SIG-M5 (cell line): Measurements from ENCODE around the gene CYTIP.
A peak's percentile ranks its signal among the peaks of the same experiment; 100 is the strongest.
"Not testable (repeated sequence)": the region's sequence is repeated elsewhere in the genome, so short reads cannot be mapped to it uniquely, and the experiment has no call there.

Experiments
- DNase-seq: peaks from one replicate; lab custom pipeline; 2025; lab: John Stamatoyannopoulos, UW

Gene CYTIP

DNA sequence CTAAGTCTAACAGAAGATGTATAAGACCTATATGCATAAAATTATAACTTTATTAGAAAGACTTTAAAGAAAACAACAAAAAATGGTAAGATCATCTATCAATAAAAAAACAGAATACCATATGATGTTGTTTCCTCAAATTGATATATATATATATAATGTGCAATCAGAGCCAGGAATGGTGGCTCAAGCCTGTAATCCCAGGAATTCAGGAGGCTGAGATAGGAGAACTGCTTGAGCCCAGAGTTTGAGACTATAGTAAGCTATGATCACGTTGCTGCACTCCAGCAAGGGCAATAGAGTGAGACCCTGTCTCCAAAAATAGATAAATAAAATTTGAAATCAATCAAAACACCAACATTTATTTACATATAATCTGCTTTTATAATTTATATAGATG lies 19.5 kb downstream of the CYTIP start:
- no peak for DNase-seq

DNA sequence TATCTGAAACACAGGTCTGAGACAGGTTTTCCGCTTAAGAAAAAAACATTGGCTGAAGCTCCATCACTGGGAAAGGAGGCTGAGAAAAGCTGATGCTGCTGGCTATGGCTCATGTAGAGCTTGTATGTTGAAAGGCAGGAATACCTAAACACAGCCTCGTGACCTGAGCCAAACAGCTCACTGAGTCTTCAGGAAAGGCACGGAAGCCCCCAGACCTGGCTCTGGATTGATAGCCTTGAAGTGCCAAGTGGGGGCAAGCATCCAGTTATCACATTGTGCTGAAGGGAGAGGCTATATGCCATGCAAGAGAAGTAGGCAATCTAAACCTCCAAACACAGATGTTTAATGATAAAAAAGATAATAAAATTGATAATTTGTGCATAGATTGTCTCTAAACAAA lies 21.9 kb downstream of the CYTIP start:
- no peak for DNase-seq

- no peak for DNase-seq
These were observed 22.5 kb downstream of the CYTIP start for GRCh38 chr2:157421331-157421944.

DNA sequence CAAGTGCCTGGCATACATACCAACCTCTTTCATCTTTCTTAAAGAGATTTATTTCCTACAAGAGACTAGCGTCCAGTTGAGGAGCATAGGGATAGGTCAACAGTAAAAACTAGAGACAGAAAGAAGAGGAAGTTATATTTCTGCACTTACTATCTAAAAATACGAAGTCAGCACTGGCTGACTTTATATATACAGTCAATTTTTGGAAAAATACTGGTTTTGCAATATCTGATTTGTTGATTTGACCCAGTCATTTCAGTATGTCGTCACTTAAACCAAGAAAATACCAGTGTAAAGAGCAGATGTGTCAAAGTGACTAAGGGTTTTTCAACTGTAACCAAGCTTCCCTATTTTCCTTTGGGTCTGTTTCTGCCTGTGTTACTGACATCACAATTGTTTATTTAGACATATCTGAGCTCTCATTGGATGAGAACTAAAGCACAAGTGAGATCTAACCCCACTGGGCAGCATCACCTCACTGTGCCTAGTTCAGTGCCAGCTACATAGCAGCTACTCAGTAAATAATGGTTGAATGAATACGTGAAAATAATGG lies 23.0 kb downstream of the CYTIP start:
- peak; percentile 89 for DNase-seq

GRCh38 chr2:157419031-157419575 lies 24.8 kb downstream of the CYTIP start:
- DNase-seq = no peak

GRCh38 chr2:157418239-157418641 lies 25.6 kb downstream of the CYTIP start:
- no peak for DNase-seq

- DNase-seq = no peak
These were observed 28.2 kb downstream of the CYTIP start for GRCh38 chr2:157415591-157416101.

- no peak for DNase-seq
These were observed 29.8 kb downstream of the CYTIP start for GRCh38 chr2:157414050-157414449.

DNA sequence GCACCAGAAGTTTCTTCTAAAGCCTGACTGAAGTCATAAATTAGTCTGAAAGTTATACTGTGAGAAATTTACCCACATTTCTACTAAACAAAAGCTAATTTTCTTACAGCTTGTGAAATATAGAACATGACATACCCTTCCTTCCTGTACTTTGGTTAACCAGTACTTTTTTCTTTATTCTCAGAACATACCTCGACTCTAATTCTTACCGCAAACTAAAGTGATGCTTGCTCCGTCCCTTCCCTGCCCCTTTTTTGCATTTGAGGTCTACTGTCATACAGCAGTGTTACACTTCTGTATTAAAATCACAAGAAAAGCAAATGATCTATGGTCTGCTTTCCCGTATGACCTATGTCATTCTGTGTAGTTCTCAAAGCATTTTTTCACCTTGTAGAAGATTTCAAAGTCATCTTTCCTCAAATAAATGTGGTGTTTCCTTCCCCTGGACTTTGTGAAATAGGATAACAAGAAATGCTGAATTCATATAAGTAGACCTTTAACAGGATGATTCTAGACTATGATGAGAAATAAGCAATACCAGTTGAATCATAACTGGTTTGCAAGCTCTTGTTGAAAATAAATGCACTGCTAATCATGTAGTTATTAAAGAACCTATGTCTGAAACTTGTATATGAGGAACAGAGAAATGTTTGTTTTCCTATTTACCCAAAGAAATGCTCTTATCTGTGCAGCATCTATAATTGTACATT lies 30.4 kb downstream of the CYTIP start:
- DNase-seq = no peak

DNA sequence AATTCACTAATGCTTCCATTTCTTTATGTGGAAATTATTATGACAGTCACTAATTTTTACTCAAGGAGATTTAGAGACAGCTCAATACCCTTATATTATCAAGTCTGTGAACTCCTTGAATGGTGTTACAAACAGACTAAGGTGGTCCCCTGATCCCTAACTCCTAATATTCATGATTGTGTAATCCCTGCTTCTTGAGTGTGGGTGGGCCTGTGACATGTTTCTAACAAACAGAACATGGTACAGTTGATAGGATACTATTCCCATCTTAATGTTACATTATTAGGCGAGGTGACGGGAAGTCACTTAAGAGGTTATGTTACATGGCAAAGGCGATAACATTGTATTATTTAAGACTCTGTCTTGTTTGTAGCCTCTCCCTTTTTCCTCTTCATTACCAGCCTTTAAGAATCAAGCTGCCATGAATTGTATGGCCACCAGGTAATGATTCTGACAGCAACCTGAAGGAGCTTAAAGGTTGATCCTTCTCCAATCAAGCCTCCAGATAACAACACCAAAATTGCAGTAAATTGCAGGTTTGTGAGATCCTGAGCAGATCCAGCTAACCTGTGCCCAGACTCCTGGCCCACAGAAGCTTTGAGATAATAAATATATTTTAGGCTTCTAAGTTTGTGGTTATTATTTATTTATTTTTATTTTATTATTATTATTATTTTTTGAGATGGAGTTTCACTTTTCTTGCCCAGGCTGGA lies 32.1 kb downstream of the CYTIP start:
- no peak for DNase-seq

DNA sequence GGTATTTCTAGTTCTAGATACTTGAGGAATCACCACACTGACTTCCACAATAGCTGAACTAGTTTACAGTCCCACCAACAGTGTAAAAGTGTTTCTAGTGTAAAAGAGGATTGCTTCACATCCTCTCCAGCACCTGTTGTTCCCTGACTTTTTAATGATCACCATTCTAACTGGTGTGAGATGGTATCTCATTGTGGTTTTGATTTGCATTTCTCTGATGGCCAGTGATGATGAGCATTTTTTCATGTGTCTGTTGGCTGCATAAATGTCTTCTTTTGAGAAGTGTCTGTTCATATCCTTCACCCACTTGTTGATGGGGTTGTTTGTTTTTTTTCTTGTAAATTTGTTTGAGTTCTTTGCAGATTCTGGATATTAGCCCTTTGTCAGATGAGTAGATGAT lies 38.5 kb downstream of the CYTIP start:
- DNase-seq = not testable (repeated sequence)

- DNase-seq = no peak
These were observed 39.5 kb downstream of the CYTIP start for GRCh38 chr2:157404363-157404762.

GRCh38 chr2:157402801-157403485 lies 40.9 kb downstream of the CYTIP start:
- DNase-seq = not testable (repeated sequence)

GRCh38 chr2:157395811-157396210 lies 48.1 kb downstream of the CYTIP start:
- no peak for DNase-seq

GRCh38 chr2:157394928-157395327 lies 49.0 kb downstream of the CYTIP start:
- no peak for DNase-seq

DNA sequence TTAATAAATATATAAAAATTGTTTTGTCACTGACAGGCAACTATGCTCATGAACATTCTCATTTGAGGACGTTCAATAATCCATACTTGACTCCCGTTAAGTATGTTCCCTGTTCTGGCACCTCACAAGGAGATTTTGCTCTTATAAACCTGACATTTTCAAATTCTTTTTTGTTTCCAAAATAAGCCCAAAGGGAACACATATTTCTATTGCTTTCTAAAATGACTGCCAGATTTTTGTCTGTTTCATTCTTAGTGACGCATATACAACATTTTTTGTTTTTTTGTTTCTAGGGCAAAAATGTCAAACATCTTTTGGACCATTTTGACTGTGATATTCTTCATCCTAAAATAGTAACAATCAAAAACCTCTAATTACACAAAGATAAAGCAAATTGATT lies 50.5 kb downstream of the CYTIP start:
- no peak for DNase-seq

- no peak for DNase-seq
These were observed 55.1 kb downstream of the CYTIP start for GRCh38 chr2:157388827-157389226.

DNA sequence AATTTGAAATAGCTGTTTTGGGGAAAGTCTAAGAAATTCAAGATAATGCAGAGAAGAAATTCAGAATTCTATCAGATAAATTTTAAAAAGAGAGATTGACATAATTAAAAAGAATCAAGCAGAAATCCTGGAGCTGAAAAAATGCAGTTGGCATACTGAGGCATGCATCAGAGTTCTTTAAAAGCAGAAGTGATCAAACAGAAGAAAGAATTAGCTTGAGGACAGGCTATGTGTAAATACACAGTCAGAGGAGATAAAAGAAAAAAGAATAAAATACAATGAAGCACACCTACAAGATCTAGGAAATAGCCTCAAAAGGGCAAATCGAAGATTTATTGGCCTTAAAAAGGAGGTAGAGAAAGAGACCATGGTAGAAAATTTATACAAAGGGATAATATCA lies 57.1 kb downstream of the CYTIP start:
- no peak for DNase-seq

DNA sequence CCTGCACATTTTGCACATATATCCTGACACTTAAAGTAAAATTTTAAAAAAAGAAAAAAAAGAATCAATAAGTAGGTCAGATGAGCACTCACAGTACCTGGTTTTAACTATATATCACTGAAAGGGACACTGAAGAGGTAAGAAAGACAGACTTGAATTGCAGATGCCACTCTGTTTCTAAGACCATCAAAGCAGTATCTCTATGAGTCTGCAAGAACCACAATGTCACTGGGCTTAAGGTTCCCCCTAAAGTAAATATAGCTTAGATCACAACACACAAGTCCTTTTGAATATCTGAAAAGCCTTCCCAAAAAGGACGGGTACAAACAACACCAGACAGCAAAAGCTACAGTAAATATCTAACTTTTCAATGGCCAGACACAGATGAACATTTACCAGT lies 57.6 kb downstream of the CYTIP start:
- no peak for DNase-seq

DNA sequence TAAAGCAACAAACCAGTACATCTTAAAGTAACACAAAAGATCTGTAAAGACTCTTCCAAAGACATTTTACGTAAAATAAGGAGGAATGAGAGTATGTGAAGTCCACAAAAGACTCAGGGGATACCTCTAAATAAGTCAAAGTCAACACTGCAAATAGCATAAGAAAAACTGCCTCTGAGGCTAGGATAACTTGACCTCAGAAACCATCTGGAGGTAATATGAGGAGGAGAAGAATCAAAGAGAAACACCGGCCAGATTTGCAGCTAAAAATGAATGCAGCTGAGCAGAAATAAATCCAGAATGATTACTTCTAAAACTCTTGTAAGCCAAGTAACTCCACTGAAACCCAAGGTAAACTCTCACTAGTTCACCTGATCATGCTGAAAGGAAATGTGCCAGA lies 66.0 kb downstream of the CYTIP start:
- DNase-seq = no peak

- no peak for DNase-seq
These were observed 67.8 kb downstream of the CYTIP start for GRCh38 chr2:157376041-157376440.

DNA sequence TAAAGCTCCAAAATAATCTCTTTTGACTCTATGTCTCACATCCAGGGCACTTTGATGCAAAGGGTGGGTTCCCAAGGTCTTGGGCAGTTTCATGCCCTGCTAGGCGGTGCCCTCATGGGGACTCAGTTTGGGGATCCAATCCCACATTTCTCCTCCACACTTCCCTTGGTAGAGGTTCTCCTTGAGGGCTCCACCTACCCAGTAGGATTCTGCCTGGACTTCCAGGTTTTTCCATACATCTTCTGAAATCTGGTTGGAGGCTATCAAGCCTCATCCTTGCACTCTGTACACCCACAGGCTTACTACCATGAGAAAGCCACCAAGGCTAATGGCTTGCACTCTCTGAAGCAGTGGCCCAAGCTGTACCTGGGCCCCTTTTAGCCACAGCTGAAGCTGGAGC lies 68.5 kb downstream of the CYTIP start:
- no peak for DNase-seq
